ENCODE results near the gene CHCHD3. TPM values are rescaled to one million over a fixed set of nuclear protein-coding genes. Genes with fewer than 3 reads are reported as not detected.

CHCHD3 gene
- total RNA-seq, 1 experiment from 2014 or later, result 89.9 TPM

GRCh38 chr7:132999845-133000244 lies 82.0 kb downstream of the CHCHD3 start:
- Mint-ChIP-seq H3K36me3 (ENCODE audit: insufficient read depth, unreplicated experiment) (no peaks in the 10 kb centered on the region), H3K4me1 (ENCODE audit: low read depth, unreplicated experiment) (no peaks in the 10 kb centered on the region), H3K9me3 (ENCODE audit: low read depth, unreplicated experiment) (no peaks in the 10 kb centered on the region), H3K4me3 (ENCODE audit: low read depth, unreplicated experiment) (no peak overlapping the region), H3K27ac (ENCODE audit: unreplicated experiment) (no peak overlapping the region), H3K27me3 (ENCODE audit: unreplicated experiment) (no peaks in the 10 kb centered on the region)
- no peak for DNase-seq
- CTCF ChIA-PET, result no interaction called here
- intact Hi-C loops (cut with micrococcal nuclease; ENCODE audit: unreplicated experiment), result no loop called here
- no peak for TF ChIP-seq CTCF (IDR thresholded peaks at IDR 0.05; ENCODE audit: unreplicated experiment)
- no TSS peak for BruUV-seq (replicated peaks)

GRCh38 chr7:132998763-132999162 lies 83.1 kb downstream of the CHCHD3 start:
- Mint-ChIP-seq H3K27me3 (ENCODE audit: unreplicated experiment) (no peaks in the 10 kb centered on the region), H3K9me3 (ENCODE audit: low read depth, unreplicated experiment) (no peaks in the 10 kb centered on the region), H3K4me1 (ENCODE audit: low read depth, unreplicated experiment) (peaks cover 9% of the 10 kb centered on the region), H3K4me3 (ENCODE audit: low read depth, unreplicated experiment) (no peak overlapping the region), H3K36me3 (ENCODE audit: insufficient read depth, unreplicated experiment) (no peaks in the 10 kb centered on the region), H3K27ac (ENCODE audit: unreplicated experiment) (no peak overlapping the region)
- BruUV-seq (replicated peaks), result no TSS peak
- intact Hi-C loops (cut with micrococcal nuclease; ENCODE audit: unreplicated experiment), result no loop called here
- no peak for TF ChIP-seq CTCF (IDR thresholded peaks at IDR 0.05; ENCODE audit: unreplicated experiment)
- no peak for DNase-seq
- CTCF ChIA-PET, result no interaction called here

GRCh38 chr7:132997505-132997904 lies 84.4 kb downstream of the CHCHD3 start:
- Mint-ChIP-seq H3K27ac (ENCODE audit: unreplicated experiment) (no peak overlapping the region), H3K4me3 (ENCODE audit: low read depth, unreplicated experiment) (no peak overlapping the region), H3K27me3 (ENCODE audit: unreplicated experiment) (no peaks in the 10 kb centered on the region), H3K36me3 (ENCODE audit: insufficient read depth, unreplicated experiment) (no peaks in the 10 kb centered on the region), H3K4me1 (ENCODE audit: low read depth, unreplicated experiment) (peaks cover 21% of the 10 kb centered on the region), H3K9me3 (ENCODE audit: low read depth, unreplicated experiment) (no peaks in the 10 kb centered on the region)
- intact Hi-C loops (cut with micrococcal nuclease; ENCODE audit: unreplicated experiment), result no loop called here
- no peak for DNase-seq
- BruUV-seq (replicated peaks), result no TSS peak
- CTCF ChIA-PET, result no interaction called here
- TF ChIP-seq CTCF (IDR thresholded peaks at IDR 0.05; ENCODE audit: unreplicated experiment), result no peak

- H3K27me3 Mint-ChIP-seq (ENCODE audit: unreplicated experiment), result no peaks in the 10 kb centered on the region
- BruUV-seq (replicated peaks), result no TSS peak
Observed at GRCh38 chr7:132996581-132997242, 85.2 kb downstream of the CHCHD3 start.

More at GRCh38 chr7:132996581-132997242, 85.2 kb downstream of the CHCHD3 start:
- Mint-ChIP-seq H3K27ac (ENCODE audit: unreplicated experiment) (no peak overlapping the region), H3K4me3 (ENCODE audit: low read depth, unreplicated experiment) (no peak overlapping the region), H3K4me1 (ENCODE audit: low read depth, unreplicated experiment) (peaks cover 29% of the 10 kb centered on the region), H3K36me3 (ENCODE audit: insufficient read depth, unreplicated experiment) (no peaks in the 10 kb centered on the region), H3K9me3 (ENCODE audit: low read depth, unreplicated experiment) (no peaks in the 10 kb centered on the region)
- intact Hi-C loops (cut with micrococcal nuclease; ENCODE audit: unreplicated experiment), result no loop called here
- CTCF ChIA-PET, result no interaction called here
- DNase-seq, result no peak
- TF ChIP-seq CTCF (IDR thresholded peaks at IDR 0.05; ENCODE audit: unreplicated experiment), result no peak

All from Calu3 (cell line).